CD4-positive, alpha-beta T cell treated with Interleukin-6 at 100 ng/mL for 8 hours (primary cell): ENCODE data around the gene RPL10.

Experiments used
- DNase-seq: peaks from one replicate; pipeline ENCODE4 v3.0.0-alpha.2; 2020; ENCODE audit warnings: mixed read lengths, low spot score

The RPL10 gene

DNA sequence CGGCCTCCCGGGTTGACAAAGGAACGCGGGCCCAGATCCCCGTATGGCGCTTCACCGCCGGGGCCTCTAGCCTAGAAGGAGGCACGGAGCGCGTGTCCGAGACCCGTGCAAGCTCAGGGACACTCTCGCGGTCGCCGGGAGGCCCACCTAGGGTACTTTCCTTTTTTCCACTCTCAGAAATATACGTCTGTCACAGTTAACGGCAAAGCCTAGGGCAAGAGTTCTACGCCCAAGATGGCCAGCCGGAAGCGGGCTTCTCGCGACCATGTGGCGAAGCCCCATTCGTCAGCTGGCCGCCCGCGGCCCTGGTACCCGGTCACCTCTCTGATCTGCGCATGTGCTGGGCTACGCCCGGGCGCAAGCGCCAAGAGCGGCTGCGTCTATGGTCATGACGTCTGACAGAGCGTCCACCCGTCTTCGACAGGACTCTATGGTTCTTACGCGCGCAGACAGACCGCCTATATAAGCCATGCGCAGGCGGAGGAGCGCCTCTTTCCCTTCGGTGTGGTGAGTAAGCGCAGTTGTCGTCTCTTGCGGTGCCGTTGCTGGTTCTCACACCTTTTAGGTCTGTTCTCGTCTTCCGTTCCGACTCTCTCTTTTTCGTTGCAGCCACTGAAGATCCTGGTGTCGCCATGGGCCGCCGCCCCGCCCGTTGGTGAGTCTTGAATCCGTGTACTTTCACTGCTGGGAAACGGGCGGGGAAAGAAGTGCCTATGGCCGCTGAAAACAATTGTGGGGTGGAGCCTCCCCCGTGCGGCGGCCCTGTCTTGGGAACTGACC is at the start of gene RPL10:
TSS of gene RPL10 (plus strand) at position 490 of the 780 bp plus-strand sequence. CDS start at position 633, 143 bp downstream.
- peak; percentile 92 for DNase-seq

DNA sequence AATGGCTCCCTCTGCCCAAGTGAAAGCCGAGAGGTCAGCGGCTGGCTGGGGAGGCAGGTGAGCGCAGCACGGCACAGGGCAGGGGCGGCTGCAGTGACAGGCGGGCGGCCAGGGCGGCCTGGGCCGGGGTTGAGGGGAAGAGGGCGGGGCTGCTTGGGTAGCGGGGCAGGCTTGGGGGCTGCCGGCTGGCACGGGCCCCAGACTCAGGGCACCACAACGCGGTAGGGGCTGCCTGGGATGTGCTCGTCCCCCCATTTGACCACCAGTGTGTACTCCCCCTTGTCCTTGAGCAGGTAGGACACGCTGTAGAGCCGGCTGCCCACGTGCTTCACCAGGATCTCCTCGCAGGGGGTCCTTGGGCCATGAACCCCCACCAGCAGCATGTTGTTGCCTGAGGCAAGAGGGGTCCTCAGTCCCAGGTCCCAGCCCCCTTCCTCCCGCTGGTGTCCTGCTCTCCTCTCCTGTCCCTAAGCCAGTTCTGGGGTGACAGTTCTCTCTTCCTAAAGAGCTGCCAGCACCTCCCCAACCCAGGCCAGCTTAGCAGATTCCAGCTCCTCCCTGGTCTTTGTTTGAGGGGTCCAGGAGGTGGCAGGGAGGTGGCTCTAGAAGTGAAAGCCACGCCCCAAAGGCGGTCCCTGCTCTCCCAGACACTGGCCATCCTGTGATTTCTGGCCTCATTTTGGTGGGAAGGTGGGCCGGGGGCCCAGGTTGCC is 49.4 kb upstream of the RPL10 start:
- DNase-seq: no peak

DNA sequence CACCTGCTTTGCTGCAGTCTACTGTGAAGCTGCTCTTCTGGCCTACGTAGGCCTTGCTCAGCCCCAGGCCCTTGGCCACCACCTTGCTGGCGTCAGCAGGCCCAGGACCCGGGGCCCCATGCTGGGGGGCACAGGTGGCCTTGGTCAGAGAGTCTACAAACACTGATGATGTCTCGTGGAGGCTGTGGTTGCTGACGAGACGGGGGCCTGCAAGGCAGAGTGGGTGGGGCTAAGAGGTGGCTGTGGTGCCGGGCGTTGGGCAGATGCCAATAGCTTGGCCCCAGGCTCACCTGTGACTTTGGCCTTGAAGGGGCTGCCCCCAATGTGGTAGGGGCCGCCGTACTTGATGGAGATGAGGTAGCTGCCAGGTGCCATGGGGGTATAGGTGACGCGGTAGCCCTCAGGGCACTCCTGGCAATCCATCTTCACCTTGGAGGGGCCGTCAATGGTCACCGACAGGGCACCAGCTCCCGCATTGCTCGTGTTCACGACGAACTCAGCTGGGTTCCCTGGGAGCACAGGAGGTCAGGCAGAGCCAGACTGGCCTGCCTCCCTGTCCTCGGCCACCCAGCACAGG is 48.7 kb upstream of the RPL10 start:
- DNase-seq: no peak

GRCh38 chrX:154349979-154350378 is 48.2 kb upstream of the RPL10 start:
- no peak for DNase-seq

DNA sequence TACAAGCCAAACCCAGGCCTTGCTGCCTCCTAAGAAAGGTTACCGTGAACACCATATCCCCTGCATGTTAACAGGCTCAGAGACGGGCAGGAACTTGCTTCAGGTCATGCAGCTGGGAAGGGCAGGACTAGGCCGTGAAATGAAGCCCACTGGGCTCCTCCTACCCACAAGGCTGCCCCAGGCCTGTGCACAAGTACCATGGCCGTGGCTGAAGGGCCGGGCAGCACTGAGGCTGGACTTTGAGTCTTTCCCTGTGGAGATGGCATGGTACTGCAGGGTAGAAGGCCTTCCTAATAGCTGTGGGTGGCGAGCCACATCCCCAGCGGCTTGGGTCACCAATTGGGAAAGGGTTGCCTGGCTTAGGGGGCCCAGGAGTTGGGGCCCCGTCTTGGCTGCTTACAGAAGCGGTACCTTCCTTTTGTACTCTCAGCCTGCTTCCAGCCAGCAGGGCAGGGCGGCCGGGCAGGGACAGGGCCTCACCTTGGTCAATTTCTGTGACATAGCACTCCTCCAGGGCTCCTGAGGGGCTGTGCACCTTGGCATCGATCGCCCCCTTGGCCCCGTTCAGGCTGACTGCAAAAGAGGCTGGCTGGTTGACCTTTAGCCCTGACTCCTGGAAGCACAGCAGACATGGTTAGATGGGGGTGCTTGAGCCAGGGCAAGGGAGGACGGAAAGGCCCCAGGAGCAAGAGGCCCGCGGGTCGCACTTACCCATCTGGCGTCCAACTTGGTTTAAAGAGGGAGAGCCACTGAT is 47.6 kb upstream of the RPL10 start:
- no peak for DNase-seq

DNA sequence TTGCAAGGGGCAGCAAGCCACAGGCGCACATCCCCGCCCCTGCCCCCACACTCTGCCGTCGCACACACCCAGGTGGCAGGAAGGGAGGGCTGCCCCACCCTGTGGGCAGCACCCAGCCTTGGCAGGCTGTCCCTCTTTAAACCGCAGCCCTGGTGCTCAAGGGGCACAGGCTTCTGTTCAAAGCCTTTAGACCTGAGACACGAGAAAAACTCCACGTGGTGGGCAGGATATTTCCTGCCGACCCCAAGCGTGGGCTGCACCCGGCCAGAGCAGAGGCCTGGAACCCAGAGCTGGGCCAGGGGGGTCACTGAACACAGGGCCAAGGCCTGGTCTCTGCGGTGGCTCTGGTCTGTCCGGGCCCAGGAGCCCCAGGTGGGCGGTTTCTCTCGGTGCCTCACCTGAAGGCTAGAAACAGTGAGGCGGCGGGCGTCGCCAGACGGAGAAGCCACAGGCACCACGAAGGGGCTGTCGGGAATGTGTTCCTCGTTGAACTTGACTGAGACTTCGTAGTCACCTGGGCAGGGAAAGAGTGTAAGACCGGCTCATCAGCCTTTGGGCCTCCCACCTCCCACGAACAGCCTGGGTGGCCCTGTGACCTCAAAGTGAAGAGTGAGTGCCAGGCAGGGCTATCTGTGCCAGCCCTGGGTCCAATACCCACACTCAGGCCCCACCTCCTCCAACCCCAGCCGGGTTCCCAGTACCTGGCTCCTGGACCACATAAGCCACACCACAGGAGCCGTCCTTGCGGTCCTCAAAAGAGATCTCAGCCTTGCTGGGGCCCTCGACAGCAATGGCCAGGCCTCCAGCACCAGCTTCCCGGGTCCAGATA is 46.8 kb upstream of the RPL10 start:
- DNase-seq: peak; percentile 61

DNA sequence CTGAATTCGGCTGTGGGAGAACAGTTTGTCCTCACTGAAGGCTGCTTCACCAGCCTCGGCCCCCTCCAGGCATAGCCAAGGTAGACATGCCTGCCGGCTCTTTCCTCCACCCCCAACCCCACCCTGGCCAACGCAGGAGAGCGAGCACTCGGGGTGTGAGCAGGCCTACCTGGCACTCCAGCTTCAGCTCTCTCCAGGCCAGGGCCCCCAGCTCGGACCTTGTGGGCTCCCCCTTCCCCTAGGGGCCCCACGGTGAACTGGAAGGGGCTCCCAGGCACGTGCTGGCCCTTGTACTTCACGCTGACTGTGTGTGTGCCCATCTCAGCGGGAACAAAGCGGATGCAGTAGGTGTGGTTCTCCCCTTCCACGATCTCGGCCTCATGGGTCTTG is 46.2 kb upstream of the RPL10 start:
- no peak for DNase-seq

GRCh38 chrX:154352466-154352865 is 45.7 kb upstream of the RPL10 start:
- DNase-seq: no peak

GRCh38 chrX:154353172-154353843 is 44.9 kb upstream of the RPL10 start:
- no peak for DNase-seq

GRCh38 chrX:154354013-154354412 is 44.2 kb upstream of the RPL10 start:
- DNase-seq: no peak

DNA sequence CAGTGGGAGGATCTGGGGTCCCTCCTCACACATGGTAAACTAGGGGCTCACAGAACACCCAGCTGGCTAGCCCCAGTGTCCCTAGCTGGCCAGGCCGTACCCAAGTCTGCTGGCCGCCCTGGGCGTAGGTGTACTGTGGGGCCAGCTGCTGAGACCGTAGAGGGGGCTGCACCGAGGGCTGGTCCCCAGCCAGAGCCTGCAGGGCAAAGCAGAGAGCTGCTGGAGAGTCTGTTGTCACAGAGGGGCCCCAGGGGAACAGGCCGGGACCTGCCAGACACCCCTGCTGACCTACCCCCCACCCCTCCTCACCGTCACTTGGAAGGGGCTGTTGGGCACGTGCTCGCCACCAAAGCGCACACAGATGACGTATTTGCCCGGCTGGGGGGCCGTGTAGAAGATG is 43.7 kb upstream of the RPL10 start:
- no peak for DNase-seq

DNA sequence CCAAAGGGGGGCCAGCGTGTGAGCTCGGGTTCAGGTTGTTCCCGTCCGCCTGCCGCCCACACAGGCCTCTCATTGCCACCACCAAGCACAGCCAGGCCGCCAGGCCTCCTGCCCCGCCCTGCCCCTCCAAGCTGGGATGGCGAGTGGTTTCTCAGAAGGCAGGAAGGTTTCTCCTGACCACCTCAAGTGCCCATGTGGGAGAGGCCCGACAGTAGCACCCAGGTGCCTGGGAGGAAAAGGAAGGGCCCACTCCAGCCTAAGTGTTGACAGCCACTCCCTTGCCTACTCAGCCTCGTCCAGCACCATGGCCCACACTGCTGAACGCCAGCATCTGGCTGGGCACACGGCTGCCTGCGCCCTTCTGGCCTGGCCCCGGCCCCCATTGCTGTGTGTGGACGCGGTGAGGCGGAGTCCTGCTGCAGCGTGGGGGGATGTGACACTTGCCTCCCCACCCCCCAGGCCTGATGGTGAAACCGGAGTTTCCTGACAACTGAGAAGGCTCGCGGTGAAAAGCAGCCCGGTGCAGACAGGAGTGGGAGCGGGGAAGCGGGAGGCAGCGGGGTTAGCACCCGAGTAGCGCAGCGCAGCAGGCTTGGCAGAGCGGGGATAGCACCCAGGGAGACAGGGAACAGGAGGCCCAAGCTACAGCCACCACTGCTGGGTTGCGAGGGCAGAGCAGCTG is 42.9 kb upstream of the RPL10 start:
- no peak for DNase-seq

- DNase-seq: no peak
Observed at GRCh38 chrX:154355776-154356140, 42.4 kb upstream of the RPL10 start.

- DNase-seq: no peak
Observed at GRCh38 chrX:154356596-154356995, 41.6 kb upstream of the RPL10 start.

GRCh38 chrX:154357205-154357604 is 41.0 kb upstream of the RPL10 start:
- no peak for DNase-seq

- no peak for DNase-seq
Observed at GRCh38 chrX:154358011-154358410, 40.2 kb upstream of the RPL10 start.

GRCh38 chrX:154358829-154359228 is 39.3 kb upstream of the RPL10 start:
- DNase-seq: no peak

DNA sequence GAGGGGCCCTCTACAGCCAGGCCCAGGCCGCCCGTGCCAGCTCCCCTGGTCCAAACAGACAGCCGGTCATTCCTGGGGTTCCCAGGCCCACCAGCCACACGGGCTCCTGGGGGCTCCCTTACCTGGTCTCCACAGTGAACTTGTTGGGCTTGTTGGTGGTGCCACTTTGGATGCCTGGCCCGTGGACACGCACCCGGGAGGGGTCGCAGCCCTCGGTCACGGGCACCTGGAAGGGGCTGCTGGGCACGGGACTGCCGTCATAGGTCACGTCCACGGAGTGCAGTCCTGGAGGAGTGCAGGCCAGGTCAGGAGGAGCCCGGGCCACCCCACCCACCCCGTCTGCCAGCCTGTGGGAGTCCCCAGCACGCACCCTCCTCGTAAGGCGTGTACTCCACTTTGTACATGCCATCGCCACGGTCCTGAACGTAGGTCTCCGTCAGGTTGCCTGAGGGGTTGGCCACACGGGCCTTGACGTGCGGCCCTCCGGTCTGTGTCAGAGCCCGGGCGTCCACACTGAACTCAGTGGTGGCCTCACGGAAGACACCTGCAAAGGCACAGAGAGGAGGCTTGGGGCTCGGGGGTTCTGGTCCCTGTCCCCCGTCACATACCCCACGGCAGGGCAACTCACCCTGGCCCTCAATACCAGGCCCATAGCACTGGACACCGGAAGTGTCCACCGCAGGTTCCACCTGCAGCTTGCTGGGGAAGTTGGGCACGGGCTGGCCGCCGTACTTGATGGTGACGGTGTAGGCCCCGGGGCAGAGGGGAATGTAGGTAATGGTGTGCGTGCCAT is 38.6 kb upstream of the RPL10 start:
- DNase-seq: no peak

- DNase-seq: no peak
Observed at GRCh38 chrX:154360155-154360713, 37.9 kb upstream of the RPL10 start.
